ENCODE measurements around the gene SLC25A31.

The SLC25A31 gene

GRCh38 chr4:127777487-127777886, 47.3 kb downstream of the SLC25A31 start:
- DNase-seq (ENCODE audit: low read depth in 2 of 2): no peak

- DNase-seq (ENCODE audit: low read depth in 2 of 2): no peak
Observed at GRCh38 chr4:127778102-127778501, 47.9 kb downstream of the SLC25A31 start.

GRCh38 chr4:127780598-127780997, 50.4 kb downstream of the SLC25A31 start:
- no peak for DNase-seq (ENCODE audit: low read depth in 2 of 2)

GRCh38 chr4:127781300-127782024, 51.3 kb downstream of the SLC25A31 start:
- no peak for DNase-seq (ENCODE audit: low read depth in 2 of 2)

- peak in 1 of 2 donors; percentile 53 for DNase-seq (ENCODE audit: low read depth in 2 of 2)
Observed at GRCh38 chr4:127782025-127782274, 51.8 kb downstream of the SLC25A31 start.

- DNase-seq (ENCODE audit: low read depth in 2 of 2): peak in 1 of 2 donors; percentile 17
Observed at GRCh38 chr4:127782275-127783025, 52.2 kb downstream of the SLC25A31 start, which contains the start of gene HSPA4L. TSS of gene HSPA4L (plus strand) at chr4:127782322. CDS start at chr4:127782551, 229 bp downstream.

- no peak for DNase-seq (ENCODE audit: low read depth in 2 of 2)
Observed at GRCh38 chr4:127783026-127783769, 53.0 kb downstream of the SLC25A31 start.

- DNase-seq (ENCODE audit: low read depth in 2 of 2): no peak
Observed at GRCh38 chr4:127783955-127784770, 54.0 kb downstream of the SLC25A31 start.

GRCh38 chr4:127788517-127788916, 58.3 kb downstream of the SLC25A31 start:
- no peak for DNase-seq (ENCODE audit: low read depth in 2 of 2)

- DNase-seq (ENCODE audit: low read depth in 2 of 2): no peak
Observed at GRCh38 chr4:127791391-127791790, 61.2 kb downstream of the SLC25A31 start.

- DNase-seq (ENCODE audit: low read depth in 2 of 2): no peak
Observed at GRCh38 chr4:127793528-127793927, 63.3 kb downstream of the SLC25A31 start.

- no peak for DNase-seq (ENCODE audit: low read depth in 2 of 2)
Observed at GRCh38 chr4:127799711-127800110, 69.5 kb downstream of the SLC25A31 start.

- DNase-seq (ENCODE audit: low read depth in 2 of 2): no peak
Observed at GRCh38 chr4:127809173-127809800, 79.1 kb downstream of the SLC25A31 start.

GRCh38 chr4:127810551-127810950, 80.4 kb downstream of the SLC25A31 start:
- no peak for DNase-seq (ENCODE audit: low read depth in 2 of 2)

- no peak for DNase-seq (ENCODE audit: low read depth in 2 of 2)
Observed at GRCh38 chr4:127822430-127822829, 92.2 kb downstream of the SLC25A31 start.
